CD4-positive, alpha-beta T cell treated with Interferon gamma for 1 hour (primary cell): Measurements from ENCODE around the gene PEX11G.
A peak's percentile ranks its signal among the peaks of the same experiment; 100 is the strongest.

Source experiments
- DNase-seq: peaks from one replicate; pipeline ENCODE4 v3.0.0-alpha.2; 2020

The PEX11G gene

DNA sequence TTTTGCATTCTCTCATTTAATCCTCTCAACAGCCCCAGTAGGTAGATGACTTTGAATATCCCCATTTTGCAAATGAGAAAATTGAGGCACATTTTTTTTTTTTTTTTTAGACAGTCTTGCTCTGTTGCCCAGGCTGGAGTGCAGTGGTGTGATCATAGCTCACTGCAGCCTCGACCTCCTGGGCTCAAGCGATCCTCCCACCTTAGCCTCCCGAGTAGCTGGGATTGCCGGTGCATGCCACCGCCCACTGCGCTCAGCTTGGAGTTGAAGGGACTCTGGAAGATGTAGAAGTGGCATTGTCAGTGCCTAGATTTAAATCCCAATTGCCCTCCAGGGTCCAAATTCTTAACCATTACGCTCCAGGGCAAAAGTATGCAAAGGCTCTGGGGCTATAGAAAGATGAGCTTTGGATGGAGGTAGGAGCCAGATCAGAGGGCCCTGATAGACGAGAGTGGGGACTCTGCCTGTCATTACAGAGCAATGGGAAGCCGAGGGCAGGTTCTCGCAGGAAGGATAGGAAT is 32.8 kb upstream of the PEX11G start:
- DNase-seq, result no peak

DNA sequence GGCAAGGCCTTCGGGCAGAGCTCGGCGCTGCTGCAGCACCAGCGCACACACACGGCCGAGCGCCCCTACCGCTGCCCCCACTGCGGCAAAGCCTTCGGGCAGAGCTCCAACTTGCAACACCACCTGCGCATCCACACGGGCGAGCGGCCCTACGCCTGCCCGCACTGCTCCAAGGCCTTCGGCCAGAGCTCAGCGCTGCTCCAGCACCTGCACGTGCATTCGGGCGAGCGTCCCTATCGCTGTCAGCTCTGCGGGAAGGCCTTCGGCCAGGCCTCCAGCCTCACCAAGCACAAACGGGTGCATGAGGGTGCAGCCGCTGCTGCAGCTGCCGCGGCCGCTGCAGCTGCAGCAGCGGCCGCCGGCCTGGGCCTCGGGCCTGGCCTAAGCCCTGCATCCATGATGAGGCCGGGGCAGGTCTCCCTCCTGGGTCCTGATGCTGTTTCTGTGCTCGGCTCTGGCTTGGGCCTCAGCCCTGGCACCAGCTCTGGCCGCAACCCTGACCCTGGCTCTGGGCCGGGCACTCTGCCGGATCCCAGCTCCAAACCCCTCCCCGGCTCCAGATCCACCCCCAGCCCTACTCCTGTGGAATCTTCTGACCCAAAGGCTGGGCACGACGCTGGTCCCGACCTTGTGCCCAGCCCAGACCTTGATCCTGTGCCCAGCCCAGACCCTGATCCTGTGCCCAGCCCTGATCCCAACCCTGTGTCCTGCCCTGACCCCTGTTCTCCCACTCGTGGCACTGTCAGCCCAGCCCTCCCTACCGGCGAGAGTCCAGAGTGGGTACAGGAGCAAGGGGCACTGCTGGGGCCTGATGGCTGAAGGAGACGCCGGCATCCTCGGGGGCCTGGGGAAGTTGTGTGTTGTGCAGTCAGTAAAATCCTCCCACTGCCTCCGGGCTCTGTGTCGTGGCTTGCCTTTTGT is 31.6 kb upstream of the PEX11G start:
- no peak for DNase-seq

DNA sequence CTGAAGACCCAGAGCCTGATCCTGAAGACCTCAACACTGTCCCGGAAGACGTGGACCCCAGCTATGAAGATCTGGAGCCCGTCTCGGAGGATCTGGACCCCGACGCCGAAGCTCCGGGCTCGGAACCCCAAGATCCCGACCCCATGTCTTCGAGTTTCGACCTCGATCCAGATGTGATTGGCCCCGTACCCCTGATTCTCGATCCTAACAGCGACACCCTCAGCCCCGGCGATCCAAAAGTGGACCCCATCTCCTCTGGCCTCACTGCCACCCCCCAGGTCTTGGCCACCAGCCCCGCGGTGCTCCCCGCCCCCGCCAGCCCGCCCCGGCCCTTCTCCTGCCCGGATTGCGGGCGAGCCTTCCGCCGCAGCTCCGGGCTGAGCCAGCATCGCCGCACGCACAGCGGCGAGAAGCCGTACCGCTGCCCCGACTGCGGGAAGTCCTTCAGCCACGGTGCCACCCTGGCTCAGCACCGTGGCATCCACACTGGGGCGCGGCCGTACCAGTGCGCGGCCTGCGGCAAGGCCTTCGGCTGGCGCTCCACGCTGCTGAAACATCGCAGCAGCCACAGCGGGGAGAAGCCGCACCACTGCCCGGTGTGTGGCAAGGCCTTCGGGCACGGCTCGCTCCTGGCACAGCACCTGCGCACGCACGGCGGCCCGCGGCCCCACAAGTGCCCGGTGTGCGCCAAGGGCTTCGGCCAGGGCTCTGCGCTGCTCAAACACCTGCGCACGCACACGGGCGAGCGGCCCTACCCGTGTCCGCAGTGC is 30.7 kb upstream of the PEX11G start:
- no peak for DNase-seq

DNA sequence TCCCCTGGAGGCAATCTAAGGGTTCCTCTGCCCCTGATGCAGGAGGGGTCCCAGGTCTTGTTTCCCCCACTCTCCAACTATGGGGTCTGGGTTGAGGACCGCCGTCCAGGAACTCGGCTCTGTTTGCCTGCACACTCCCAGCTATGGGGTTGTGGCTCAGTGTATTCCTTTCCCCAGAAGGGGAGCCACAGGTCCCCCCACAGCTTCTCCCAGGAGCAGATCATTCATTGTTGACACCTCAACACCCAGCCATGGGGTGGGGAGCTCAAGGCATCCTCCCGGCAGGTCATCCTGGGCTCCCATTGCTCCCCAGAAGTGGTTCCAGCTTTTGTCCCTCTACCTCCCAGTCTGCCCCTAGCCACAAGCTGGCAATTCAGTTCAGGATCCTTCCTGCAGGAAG is 28.0 kb upstream of the PEX11G start:
- DNase-seq, result no peak

DNA sequence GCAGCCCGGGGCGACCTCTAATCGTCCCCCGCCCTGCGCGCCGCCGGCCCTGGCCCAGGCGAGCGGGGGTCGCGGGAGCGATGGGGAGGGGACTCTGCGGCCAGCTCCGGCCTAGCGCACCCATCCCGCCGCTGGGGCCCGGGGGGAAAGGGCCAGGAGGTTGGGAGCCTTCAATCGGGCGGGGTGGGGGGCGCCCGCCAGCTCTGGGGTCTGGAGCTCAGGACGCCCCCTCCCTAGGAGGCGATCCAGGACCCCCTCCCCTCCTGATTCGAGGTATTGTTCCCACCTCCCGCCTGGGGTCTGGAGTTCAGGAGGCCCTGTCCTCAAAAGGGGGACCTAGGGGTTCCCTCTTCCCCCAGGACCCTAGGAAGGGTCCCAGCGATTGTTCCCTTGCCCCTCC is 27.5 kb upstream of the PEX11G start:
- no peak for DNase-seq

DNA sequence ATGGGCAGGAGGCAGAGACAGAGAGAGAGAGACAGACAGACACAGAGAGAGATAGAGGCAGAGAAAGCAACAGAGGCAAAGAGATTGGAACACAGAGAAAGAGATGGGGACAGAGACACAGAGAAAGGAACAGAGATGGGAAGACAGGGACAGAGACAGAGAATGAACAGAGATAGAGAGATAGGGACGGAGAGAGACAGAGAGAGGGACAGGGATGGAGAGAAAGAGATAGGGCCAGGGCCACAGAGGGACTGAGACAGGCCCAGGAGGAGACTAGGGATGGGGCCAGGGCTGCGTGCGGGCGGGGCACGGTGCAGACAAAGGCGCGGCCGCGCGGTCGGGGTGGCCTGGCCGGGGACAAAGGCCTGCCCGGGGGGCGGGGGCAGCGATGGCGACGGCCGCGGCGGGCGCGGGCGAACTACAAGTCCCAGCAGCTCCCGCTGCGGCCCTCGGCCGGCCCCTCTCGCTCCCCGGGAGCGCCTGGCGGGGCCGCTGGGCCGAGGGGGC is 26.9 kb upstream of the PEX11G start, which contains the start of gene ZNF358:
TSS of gene ZNF358 (plus strand) at position 459 of the 507 bp plus-strand sequence. CDS start 3,140 bp downstream, outside the sequence.
- peak; percentile 38 for DNase-seq

DNA sequence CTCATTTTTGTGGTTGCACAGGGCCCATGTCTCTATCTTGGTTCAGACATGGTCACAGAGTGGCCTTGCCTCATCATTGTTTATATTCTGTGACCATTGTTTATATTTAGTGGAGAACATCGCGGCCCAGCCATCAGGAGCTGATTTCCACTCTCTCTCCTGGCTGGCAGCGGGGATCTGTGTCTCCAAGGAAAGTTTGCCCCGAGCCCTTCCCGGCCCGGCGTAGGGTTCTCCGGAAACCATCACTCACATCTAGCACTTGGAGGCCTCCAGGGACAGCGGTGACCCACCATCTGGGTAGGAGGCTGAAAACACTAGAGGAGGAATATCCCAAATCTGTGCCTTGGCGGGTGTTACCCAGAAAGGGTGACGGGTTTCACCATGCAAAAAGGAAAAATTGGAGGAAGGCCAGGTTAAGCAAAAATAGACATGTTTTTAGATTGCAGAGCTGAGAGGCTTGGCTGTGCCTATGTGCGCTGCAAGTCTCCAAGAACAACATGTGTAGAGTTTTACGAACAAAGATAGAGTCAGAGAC is 26.3 kb upstream of the PEX11G start:
- DNase-seq, result no peak

DNA sequence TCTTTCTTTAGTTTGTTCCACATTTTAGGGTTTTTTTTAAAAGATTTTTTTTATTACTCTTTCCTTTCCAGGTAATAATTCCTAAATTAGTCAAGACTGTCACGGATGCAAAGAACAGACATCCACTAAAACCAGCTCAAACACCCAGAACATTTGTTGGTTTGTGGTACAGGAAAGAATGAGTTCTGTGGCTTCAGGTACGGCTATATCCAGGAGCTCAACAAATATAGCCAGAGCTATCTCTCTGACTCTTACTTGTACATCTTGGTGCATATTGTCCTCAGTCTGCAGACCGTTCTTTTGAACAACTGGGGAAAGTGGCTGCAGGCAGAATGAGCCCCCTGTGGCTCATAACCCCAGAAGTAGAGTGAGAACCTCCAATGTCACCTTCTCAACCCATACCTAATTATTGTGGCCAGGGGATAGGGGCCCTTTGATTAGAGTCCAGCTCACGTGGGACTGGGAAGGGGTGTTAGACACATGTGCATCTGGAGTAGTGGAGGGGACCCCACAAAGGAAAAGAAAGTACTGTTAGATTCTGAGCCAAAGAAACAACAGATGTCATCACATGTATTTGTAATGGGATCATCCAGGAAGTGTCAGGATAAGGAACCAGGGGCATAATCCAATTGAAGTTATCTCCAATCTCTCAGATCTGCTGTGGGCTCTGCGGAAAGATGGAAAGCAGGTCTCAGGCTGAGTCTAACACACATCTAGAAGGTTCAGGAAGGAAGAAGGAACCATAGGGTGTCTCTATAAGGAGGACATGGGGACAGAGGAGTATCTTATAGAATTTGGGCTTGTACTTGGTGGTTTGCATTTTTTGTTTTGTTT is 25.2 kb upstream of the PEX11G start:
- no peak for DNase-seq

DNA sequence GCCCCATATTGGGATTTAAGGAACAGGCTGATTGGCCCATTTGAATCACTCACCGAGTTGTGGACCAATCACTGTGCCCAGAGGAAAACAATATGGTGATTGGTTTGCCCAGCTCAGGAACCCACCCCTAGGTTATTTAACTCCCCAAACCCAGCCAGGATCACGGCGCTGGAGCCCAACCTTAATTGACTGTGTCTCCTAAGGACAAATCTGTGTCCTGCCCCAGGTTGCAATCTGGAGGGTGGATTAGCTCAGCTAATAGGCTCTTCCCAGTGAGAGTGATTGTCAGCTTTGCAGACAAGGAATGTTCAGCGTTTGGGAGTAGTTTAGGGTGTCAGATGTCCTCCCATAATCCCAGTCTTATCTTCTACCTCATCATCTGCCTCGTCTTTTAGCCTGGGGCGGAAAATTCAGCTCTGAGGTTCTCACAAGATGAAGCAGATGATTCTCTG is 23.6 kb upstream of the PEX11G start:
- DNase-seq, result no peak

DNA sequence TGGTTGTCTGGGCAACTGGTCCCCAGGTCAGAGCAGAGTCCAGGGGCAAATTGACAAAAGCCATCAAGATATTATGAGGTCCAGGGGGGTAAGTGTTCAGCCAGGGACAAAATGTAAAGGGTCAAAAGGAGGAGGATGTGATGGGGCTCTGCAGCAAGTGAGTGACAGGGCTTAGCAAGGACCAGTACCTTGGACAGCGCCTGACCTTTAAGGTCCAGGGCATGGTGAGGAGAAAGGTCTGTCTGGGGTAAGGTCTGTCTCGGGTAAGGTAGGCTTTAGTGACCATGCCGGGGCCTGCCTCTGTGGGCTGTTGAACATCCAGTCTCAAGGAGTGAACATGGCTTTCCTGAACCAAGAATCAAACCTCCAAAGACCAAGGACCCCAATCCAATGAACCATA is 20.8 kb upstream of the PEX11G start:
- no peak for DNase-seq

DNA sequence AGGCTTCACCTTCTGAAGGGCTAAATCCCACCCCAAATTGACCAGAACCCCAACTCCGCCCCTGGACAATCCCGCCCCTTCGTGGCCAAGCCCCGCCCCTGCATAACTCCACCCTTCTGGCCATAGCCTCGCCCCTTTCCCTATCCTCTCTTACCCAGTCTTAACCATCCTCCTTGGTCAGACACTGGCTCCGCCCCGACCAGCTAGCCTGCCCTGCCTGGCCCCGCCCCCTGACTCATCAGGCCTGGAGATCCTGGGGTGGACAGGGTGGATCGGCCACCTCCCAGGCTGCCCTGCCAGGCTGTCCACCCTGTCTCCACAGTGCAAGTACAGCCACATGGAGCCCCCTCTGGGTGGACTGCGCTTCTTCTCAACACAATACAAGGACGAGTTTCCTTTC is 19.0 kb upstream of the PEX11G start:
- DNase-seq, result peak; percentile 73

DNA sequence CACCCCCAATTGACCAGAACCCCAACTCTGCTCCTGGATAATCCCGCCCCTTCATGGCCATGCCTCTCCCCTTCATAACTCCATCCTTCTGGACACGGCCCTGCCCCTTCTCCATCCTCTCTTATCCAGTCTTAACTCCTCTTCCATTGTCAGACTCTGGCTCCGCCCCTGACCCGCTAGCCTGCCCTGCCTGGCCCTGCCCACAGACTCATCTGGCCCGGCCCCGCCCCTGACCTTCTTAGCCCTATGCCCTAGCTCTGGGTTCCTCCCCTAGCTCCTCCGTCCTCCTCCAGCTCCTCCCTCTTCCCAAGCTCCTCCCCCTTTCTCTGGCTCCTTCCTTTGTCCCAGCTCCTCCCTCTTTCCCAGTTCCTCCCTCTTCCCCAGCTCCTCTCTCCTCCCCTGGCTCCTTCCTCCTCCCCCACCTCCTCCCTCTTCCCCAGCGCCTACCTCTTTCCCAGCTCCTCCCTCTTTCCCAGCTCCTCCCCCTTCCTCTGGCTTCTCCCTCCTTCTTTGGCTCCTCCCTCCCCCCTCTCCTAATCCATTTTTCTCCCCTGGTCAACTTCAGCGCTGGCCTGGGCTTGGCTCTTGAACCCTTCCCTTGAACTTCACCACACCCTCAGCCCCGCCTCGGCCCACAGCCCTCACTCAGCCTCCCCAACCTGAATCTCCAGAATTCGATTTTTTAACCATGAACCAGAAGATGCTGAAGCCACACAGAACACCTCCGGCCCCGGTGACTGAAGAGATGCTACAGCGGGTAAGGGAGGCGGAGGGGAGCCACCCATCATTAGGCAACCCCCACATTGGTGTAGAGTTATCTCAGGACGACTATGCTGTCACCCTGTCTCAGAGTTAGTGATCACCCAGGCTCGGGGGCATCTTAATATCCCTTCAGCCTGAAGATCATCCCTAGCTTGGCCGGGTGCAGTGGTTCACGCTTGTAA is 17.8 kb upstream of the PEX11G start:
- peak; percentile 70 for DNase-seq

DNA sequence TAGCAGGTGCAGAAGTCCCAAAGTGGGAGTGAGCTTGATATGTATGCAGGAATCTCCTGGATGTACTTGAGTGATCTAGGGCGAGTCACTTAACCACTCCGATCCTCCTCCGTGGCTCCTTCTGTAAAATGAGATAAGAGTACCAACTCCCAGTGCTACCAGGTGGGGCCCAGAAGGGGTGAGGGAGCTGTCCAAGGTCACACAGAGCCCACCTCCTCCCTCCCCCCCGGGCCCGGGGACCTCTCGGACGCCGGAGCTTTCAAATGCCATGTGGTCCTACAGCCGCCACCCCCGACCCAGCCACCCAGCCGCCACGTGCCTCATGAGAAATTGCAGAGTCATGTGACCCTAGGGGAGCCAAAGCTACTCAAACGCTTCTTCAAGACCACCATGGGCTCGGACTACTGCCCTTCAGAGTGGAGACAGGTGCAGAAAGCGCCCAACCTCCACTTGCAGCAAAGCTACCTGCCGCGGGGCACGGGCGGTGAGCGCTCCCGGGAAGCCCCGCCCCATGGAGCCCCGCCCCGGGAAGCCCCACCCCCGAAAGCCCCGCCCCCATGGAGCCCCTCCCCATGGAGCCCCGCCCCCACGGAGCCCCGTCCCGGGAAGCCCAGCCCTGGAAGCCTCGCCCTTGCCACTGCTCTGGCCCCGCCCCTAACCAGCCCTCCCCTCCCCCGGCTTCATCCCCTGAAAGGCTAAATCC is 17.0 kb upstream of the PEX11G start:
- peak; percentile 23 for DNase-seq

DNA sequence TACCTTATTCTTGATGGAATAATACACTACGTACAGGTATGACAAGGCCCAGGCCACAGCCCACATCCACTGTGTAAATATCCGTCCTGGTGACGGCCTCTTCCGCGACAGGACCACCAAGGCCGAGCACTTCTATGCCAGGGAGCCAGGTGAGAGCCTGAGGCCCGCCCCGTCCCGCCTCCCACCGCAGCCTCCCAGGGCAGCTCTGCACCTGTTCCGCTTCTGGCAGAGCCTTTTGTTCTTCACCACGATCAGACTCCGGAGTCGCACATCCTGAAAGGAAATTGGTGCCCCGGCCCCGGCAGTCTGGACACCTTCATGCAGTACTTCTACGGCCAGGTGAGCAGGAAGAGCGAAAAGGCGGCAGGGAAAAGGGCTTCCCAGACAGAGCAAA is 16.4 kb upstream of the PEX11G start:
- no peak for DNase-seq

DNA sequence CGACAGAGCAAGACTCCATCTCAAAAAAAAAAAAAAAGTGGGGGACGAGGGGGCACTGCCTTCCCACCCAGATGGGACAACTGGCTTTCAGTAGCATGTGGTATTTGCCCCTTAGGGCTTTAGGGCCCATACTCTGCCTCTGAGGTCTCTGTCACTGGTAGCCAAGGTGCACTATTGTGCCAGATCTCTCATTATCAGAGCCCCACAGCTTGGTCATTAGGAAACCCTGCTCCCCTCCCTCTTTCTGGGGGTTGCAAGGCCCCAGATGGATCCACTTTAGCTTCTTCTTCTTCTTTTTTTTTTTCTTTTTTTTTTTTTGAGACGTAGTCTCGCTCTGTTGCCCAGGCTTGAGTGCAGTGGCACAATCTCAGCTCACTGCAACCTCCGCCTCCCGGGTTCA is 15.8 kb upstream of the PEX11G start:
- DNase-seq, result no peak

DNA sequence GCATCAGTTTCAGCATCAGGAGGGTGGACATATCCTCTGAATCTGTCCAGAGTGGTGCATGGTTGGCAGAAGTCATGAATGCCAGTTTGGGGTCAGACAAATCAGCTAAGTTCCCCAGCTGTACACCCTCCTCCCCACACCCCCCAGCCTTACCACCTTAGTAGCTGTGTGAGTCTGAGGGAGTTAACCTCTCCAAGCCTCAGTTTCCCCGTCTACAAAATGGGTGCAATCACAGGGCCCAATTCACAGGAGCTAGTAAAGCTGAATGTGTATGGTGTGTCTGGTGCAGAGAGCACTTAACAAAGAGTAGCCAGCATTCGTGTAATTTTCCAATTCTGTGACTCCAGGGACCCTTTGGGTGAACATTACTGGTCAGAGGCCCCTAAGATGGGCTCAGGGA is 13.7 kb upstream of the PEX11G start:
- DNase-seq, result no peak

DNA sequence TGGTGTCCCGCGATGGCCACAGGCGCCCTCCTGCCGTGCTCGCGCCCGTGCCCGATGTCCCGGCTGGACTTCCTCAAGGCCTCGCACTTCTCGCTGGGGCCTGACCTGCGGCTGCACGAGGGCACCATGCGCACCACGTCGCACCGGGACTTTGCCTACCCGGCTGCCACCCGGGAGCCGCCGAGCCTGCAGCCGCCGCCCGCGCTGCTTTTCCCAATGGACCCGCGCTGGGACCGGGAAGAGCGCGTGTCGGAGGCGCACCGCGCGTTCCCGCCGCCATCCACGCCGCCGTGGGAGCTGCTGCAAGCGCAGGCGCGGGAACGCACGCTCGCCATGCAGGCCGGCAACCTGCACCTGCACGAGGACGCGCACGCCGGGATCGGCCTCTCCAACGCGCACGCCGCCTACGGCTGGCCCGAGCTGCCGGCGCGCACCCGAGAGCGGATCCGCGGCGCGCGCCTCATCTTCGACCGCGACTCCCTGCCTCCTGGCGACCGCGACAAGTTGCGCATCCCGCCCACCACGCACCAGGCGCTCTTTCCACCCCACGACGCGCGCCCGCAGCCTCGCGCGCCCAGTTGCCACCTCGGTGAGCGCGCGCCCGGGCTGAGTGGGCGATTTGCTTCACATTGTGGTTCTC is 12.1 kb upstream of the PEX11G start:
- peak; percentile 13 for DNase-seq

DNA sequence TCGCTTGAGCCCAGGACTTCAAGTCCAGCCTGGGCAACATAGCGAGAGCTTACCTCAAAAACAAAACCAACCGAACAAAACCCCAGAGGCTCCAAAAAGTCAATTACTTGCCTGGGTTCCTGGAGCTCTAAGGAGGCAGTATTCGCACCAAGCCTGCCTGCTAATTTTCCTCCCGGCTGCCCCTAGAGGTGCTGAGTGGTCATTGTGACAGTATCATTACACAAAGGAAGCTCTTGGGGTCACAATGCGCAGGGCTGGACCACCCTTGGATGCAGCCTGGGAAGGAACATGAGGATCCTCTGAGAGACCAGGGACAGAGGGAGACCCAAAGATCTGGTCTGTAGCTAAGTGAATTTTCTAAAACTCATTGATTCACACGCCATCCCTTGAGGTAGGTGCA is 8.5 kb upstream of the PEX11G start:
- DNase-seq, result no peak

DNA sequence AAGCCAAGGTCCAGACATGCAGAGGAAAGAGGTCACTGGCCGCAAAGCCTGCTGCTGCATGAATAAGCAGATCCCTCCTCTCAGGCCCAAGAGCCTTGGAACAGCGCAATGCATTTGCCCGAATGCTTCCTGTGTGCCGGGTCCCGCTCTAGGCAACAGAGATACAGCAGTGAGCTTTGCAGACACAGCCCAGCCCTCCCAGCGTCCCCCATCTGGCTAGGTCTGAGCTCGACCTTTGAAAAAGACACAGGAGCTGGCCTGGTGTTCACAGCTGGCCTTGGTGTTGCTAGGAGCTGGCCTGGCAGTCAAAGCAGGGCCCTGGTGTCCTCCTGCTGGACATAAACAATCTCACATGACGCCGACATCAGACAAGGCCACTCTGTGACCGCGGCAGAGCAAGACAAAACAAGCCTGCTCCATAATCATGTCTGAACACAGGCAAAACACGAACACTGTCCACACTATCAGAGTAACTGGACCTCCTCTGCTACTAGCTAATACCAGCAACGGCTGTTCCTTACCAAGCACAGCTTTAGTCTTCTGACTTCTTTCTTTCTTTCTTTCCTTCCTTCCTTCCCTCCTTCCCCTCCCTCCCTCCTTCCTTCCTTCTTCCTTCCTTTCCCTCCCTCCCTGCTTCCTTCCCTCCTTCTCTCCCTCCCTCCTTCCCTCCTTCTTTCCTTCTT is 5.7 kb upstream of the PEX11G start:
- DNase-seq, result no peak
